Nephron (organoid): ENCODE results near the gene SORBS1.

Experiments
- H3K27ac Mint-ChIP-seq, 3 experiments: 2 replicates each; pipeline ENCODE4 v1.8.0; 2020; ENCODE audit warnings: mixed read lengths in 3 of 3, mild to moderate bottlenecking in 2 of 3, moderate library complexity in 1 of 3
- H3K27me3 Mint-ChIP-seq: 2 replicates; pipeline ENCODE4 v1.8.0; 2021; ENCODE audit warnings: low read depth, mild to moderate bottlenecking, moderate library complexity, mixed read lengths
- H3K36me3 Mint-ChIP-seq: 2 replicates; pipeline ENCODE4 v1.8.0; 2020; ENCODE audit warnings: low read depth, mixed read lengths
- H3K4me1 Mint-ChIP-seq: 2 replicates; pipeline ENCODE4 v1.8.0; 2020; ENCODE audit warnings: mixed read lengths
- H3K4me3 Mint-ChIP-seq, 3 experiments: 2 replicates each; pipeline ENCODE4 v1.8.0; 2020; ENCODE audit warnings: mild to moderate bottlenecking in 3 of 3, mixed read lengths in 3 of 3, moderate library complexity in 2 of 3
- H3K9me3 Mint-ChIP-seq: 2 replicates; pipeline ENCODE4 v1.8.0; 2020; ENCODE audit warnings: mixed read lengths
- TF ChIP-seq, protein P1 (sequence below), 3 experiments: fragments of 200-600 bp; sonication (generic); IDR thresholded peaks; one replicate each; pipeline ENCODE4 v1.5.0; 2021; ENCODE audit warnings: antibody characterized with exemption in 3 of 3; ENCODE audit not compliant: unreplicated experiment in 3 of 3

Gene SORBS1

GRCh38 chr10:95261926-95262325 is 299.2 kb downstream of the SORBS1 start:
- TF ChIP-seq, protein P1, sequence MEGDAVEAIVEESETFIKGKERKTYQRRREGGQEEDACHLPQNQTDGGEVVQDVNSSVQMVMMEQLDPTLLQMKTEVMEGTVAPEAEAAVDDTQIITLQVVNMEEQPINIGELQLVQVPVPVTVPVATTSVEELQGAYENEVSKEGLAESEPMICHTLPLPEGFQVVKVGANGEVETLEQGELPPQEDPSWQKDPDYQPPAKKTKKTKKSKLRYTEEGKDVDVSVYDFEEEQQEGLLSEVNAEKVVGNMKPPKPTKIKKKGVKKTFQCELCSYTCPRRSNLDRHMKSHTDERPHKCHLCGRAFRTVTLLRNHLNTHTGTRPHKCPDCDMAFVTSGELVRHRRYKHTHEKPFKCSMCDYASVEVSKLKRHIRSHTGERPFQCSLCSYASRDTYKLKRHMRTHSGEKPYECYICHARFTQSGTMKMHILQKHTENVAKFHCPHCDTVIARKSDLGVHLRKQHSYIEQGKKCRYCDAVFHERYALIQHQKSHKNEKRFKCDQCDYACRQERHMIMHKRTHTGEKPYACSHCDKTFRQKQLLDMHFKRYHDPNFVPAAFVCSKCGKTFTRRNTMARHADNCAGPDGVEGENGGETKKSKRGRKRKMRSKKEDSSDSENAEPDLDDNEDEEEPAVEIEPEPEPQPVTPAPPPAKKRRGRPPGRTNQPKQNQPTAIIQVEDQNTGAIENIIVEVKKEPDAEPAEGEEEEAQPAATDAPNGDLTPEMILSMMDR (IDR thresholded peaks at IDR 0.05; ENCODE audit: unreplicated experiment in 3 of 3): no peak
- Mint-ChIP-seq H3K4me3 (no peak overlapping the region), H3K4me1 (peaks cover 15% of the 10 kb centered on the region), H3K27me3 (no peaks in the 10 kb centered on the region), H3K9me3 (no peaks in the 10 kb centered on the region), H3K36me3 (peaks cover 36% of the 10 kb centered on the region), H3K27ac (no peak overlapping the region)
